HG03025 (cell line): ENCODE data around the gene COX10.
"Not testable (repeated sequence)": the region's sequence is repeated elsewhere in the genome, so short reads cannot be mapped to it uniquely, and the experiment has no call there.

Source experiments
- ATAC-seq: cut with Tn5 transposase; IDR thresholded peaks from one replicate; pipeline ENCODE4 v1.9.1; 2021; ENCODE audit warnings: mild to moderate bottlenecking, moderate library complexity; ENCODE audit not compliant: unreplicated experiment, low FRiP score

COX10 gene

GRCh38 chr17:14236032-14236431, 166.7 kb downstream of the COX10 start:
- not testable (repeated sequence) for ATAC-seq

- ATAC-seq = not testable (repeated sequence)
Observed at GRCh38 chr17:14236762-14237161, 167.5 kb downstream of the COX10 start, which contains the start of gene CDRT15. Gene CDRT15, minus strand, starts transcription at chr17:14236862. Its CDS starts 29 bp downstream, at chr17:14236833.

- not testable (repeated sequence) for ATAC-seq
Observed at GRCh38 chr17:14239271-14239670, 170.0 kb downstream of the COX10 start.

GRCh38 chr17:14245002-14245401, 175.7 kb downstream of the COX10 start:
- ATAC-seq = no peak

GRCh38 chr17:14245629-14246028, 176.3 kb downstream of the COX10 start:
- ATAC-seq = no peak
